ENCODE measurements around the gene ARL10. TPM values are rescaled to one million over a fixed set of nuclear protein-coding genes. Genes with fewer than 3 reads are reported as not detected.

The ARL10 gene
- total RNA-seq, 3 donors from 2014 or later: 5.6 to 17.7 (median 6.6) TPM

- Histone ChIP-seq H3K27me3 (no peaks in the 10 kb centered on the region), H3K4me3 (peak within 1 kb of the TSS; percentile 83 to 97 (median 93)), H3K9me3 (no peaks in the 10 kb centered on the region), H3K27ac (peak within 1 kb of the TSS; percentile 78 to 79), H3K4me1 (no peaks in the 10 kb centered on the region), H3K36me3 (no peaks in the 10 kb centered on the region)
- intact Hi-C loops (cut with DNase I; ENCODE audit: low total_unique reads): no loop called here
- peak; percentile 87 to 92 for DNase-seq (ENCODE audit: low spot score in 2 of 2)
- no peak for TF ChIP-seq CTCF (IDR thresholded peaks at IDR 0.05)
- TF ChIP-seq POLR2AphosphoS5 (IDR thresholded peaks at IDR 0.05): peak; percentile 66 to 83 (median 75)
Observed at GRCh38 chr5:176361437-176362232, 3.7 kb upstream of the ARL10 start, which contains the start of gene KIAA1191. KIAA1191 (minus strand) TSS chr5:176361764; CDS start chr5:176359508, 2,256 bp downstream.

- intact Hi-C loops (cut with DNase I; ENCODE audit: low total_unique reads): no loop called here
- Histone ChIP-seq H3K36me3 (no peaks in the 10 kb centered on the region), H3K4me3 (peak overlapping the region; percentile 83 to 97 (median 93)), H3K4me1 (no peaks in the 10 kb centered on the region), H3K27me3 (no peaks in the 10 kb centered on the region), H3K9me3 (no peaks in the 10 kb centered on the region), H3K27ac (peak overlapping the region in 1 of 2 donors; percentile 79)
- TF ChIP-seq POLR2A (IDR thresholded peaks at IDR 0.05): no peak
- TF ChIP-seq POLR2AphosphoS5 (IDR thresholded peaks at IDR 0.05): no peak
- TF ChIP-seq CTCF (IDR thresholded peaks at IDR 0.05): no peak
- no peak for DNase-seq (ENCODE audit: low spot score in 2 of 2)
Observed at GRCh38 chr5:176362233-176362490, 3.1 kb upstream of the ARL10 start.

GRCh38 chr5:176364765-176365350 lies 429 bp upstream of the ARL10 start:
- DNase-seq (ENCODE audit: low spot score in 2 of 2): no peak
- intact Hi-C loops (cut with DNase I; ENCODE audit: low total_unique reads): no loop called here
- no peaks in the 10 kb centered on the region for H3K9me3 ChIP-seq
- no peaks in the 10 kb centered on the region for H3K4me1 ChIP-seq
- H3K27me3 ChIP-seq: no peaks in the 10 kb centered on the region
- peak overlapping the region; percentile 36 to 81 for H3K27ac ChIP-seq
- peak overlapping the region; percentile 63 to 99 (median 83) for H3K4me3 ChIP-seq
- TF ChIP-seq POLR2AphosphoS5 (IDR thresholded peaks at IDR 0.05): no peak
- H3K36me3 ChIP-seq: no peaks in the 10 kb centered on the region

- Histone ChIP-seq H3K4me1 (no peaks in the 10 kb centered on the region), H3K9me3 (no peaks in the 10 kb centered on the region), H3K27ac (peak overlapping the region in 1 of 2 donors; percentile 81), H3K27me3 (no peaks in the 10 kb centered on the region), H3K36me3 (no peaks in the 10 kb centered on the region), H3K4me3 (peak overlapping the region; percentile 63 to 99 (median 83))
- DNase-seq (ENCODE audit: low spot score in 2 of 2): no peak
- no peak for TF ChIP-seq POLR2A (IDR thresholded peaks at IDR 0.05)
- TF ChIP-seq CTCF (IDR thresholded peaks at IDR 0.05): no peak
- no peak for TF ChIP-seq POLR2AphosphoS5 (IDR thresholded peaks at IDR 0.05)
- intact Hi-C loops (cut with DNase I; ENCODE audit: low total_unique reads): no loop called here
Observed at GRCh38 chr5:176366232-176366894, 1.1 kb downstream of the ARL10 start.

- no peak for DNase-seq (ENCODE audit: low spot score in 2 of 2)
- TF ChIP-seq CTCF (IDR thresholded peaks at IDR 0.05): no peak
- no peak for TF ChIP-seq POLR2AphosphoS5 (IDR thresholded peaks at IDR 0.05)
- TF ChIP-seq POLR2A (IDR thresholded peaks at IDR 0.05): no peak
- H3K4me1 ChIP-seq: no peaks in the 10 kb centered on the region
- H3K27me3 ChIP-seq: no peaks in the 10 kb centered on the region
- intact Hi-C loops (cut with DNase I; ENCODE audit: low total_unique reads): no loop called here
- H3K9me3 ChIP-seq: no peaks in the 10 kb centered on the region
- no peak overlapping the region for H3K27ac ChIP-seq
- H3K4me3 ChIP-seq: no peak overlapping the region
- no peaks in the 10 kb centered on the region for H3K36me3 ChIP-seq
Observed at GRCh38 chr5:176368726-176369125, 3.4 kb downstream of the ARL10 start.

Data from breast epithelium (tissue), 4 donors.